Vagina (tissue), 2 donors: ENCODE measurements around the gene SLC16A11. TPM values are rescaled to one million over a fixed set of nuclear protein-coding genes. Genes with fewer than 3 reads are reported as not detected.
A peak's percentile ranks its signal among the peaks of the same experiment; 100 is the strongest.

Source experiments
- DNase-seq, 2 donors: peaks; one replicate each; pipeline ENCODE4 v3.0.0-alpha.2; 2017; ENCODE audit errors: extremely low spot score in 2 of 2
- H3K27ac ChIP-seq: fragments of 200-600 bp; sonication (generic); one replicate; pipeline ENCODE4 v1.5.1; 2019
- H3K27me3 ChIP-seq: fragments of 200-600 bp; sonication (generic); one replicate; pipeline ENCODE4 v1.5.1; 2019
- H3K36me3 ChIP-seq, 2 donors: fragments of 200-600 bp; sonication (generic); one replicate each; pipeline ENCODE4 v1.5.1; 2017 to 2019
- H3K4me1 ChIP-seq: fragments of 200-600 bp; sonication (generic); one replicate; pipeline ENCODE4 v1.5.1; 2019
- H3K4me3 ChIP-seq, 2 donors: fragments of 200-600 bp; sonication (generic); 1 replicate in 1 of 2; 2 replicates in 1 of 2; pipeline ENCODE4 v1.5.1; 2016 to 2019
- H3K9me3 ChIP-seq: fragments of 200-600 bp; sonication (generic); one replicate; pipeline ENCODE4 v1.5.1; 2019
- POLR2A ChIP-seq, 2 donors: fragments of 450-650 bp; IDR thresholded peaks; one replicate each; pipeline ENCODE4 v1.6.1; 2017; ENCODE audit warnings: antibody characterized with exemption in 2 of 2, mild to moderate bottlenecking in 2 of 2, moderate library complexity in 2 of 2
- POLR2AphosphoS5 ChIP-seq, 2 donors: sonication (generic); formaldehyde crosslinking; IDR thresholded peaks; one replicate each; pipeline ENCODE4 v1.9.0; 2017; ENCODE audit warnings: antibody characterized with exemption in 2 of 2, mild to moderate bottlenecking in 2 of 2, low read depth in 1 of 2; ENCODE audit not compliant: insufficient read depth in 1 of 2
- intact Hi-C: fragments of 100-400 bp; cut with DNase I; formaldehyde crosslinking; loops from one replicate; pipeline ENCODE4 v1.15.1; 2023
- total RNA-seq: library from RNA; depleted of rRNA; stranded (reverse); fragments of >200 nt; gene quantifications from one replicate; pipeline ENCODE4 v1.2.3, GENCODE V29; 2016
- TF ChIP-seq, protein P1 (sequence below), 3 experiments: fragments of 450-650 bp in 2 of 3; fragments of 200-600 bp in 1 of 3; sonication (generic) in 1 of 3; IDR thresholded peaks; one replicate each; pipeline ENCODE4 v1.5.1; 2017 to 2019; ENCODE audit warnings: antibody characterized with exemption in 3 of 3, mild to moderate bottlenecking in 2 of 3, moderate library complexity in 2 of 3

Gene SLC16A11
- total RNA-seq, 1 donor from 2014 or later, result not detected

GRCh38 chr17:7024402-7024785, 19.5 kb downstream of the SLC16A11 start:
- Histone ChIP-seq H3K9me3 (no peaks in the 10 kb centered on the region), H3K27me3 (no peaks in the 10 kb centered on the region), H3K27ac (peak overlapping the region; percentile 20), H3K36me3 (no peaks in the 10 kb centered on the region), H3K4me3 (no peak overlapping the region), H3K4me1 (peaks cover 28% of the 10 kb centered on the region)
- no peak for DNase-seq
- TF ChIP-seq POLR2AphosphoS5 (IDR thresholded peaks at IDR 0.05; ENCODE audit: insufficient read depth in 1 of 2, low read depth in 1 of 2) (no peak), POLR2A (IDR thresholded peaks at IDR 0.05) (no peak)
- TF ChIP-seq, protein P1, sequence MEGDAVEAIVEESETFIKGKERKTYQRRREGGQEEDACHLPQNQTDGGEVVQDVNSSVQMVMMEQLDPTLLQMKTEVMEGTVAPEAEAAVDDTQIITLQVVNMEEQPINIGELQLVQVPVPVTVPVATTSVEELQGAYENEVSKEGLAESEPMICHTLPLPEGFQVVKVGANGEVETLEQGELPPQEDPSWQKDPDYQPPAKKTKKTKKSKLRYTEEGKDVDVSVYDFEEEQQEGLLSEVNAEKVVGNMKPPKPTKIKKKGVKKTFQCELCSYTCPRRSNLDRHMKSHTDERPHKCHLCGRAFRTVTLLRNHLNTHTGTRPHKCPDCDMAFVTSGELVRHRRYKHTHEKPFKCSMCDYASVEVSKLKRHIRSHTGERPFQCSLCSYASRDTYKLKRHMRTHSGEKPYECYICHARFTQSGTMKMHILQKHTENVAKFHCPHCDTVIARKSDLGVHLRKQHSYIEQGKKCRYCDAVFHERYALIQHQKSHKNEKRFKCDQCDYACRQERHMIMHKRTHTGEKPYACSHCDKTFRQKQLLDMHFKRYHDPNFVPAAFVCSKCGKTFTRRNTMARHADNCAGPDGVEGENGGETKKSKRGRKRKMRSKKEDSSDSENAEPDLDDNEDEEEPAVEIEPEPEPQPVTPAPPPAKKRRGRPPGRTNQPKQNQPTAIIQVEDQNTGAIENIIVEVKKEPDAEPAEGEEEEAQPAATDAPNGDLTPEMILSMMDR (IDR thresholded peaks at IDR 0.05), result no peak
- intact Hi-C loops, result no loop called here

DNA sequence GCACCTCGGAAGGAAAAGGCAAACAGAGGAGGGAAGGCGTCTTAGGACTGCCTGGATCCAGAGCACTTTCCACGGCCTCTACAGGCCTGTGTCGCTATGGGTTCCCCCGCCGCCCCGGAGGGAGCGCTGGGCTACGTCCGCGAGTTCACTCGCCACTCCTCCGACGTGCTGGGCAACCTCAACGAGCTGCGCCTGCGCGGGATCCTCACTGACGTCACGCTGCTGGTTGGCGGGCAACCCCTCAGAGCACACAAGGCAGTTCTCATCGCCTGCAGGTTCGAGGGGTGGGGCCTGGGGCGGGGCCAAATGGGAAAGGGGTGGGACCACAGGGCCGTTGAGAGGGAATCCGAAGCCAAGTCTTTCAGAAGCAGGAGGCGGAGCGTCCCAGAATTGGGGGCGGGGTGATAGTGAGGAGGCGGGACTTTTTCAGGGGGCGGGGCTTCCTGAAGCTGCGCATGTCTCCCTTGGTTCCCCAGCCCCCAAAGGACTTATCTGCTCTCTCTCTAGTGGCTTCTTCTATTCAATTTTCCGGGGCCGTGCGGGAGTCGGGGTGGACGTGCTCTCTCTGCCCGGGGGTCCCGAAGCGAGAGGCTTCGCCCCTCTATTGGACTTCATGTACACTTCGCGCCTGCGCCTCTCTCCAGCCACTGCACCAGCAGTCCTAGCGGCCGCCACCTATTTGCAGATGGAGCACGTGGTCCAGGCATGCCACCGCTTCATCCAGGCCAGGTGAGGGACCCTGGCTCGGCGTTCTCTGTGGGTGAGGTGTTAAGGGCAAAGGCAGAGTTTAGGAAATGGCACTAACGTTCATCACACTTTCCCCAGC, 20.1 kb downstream of the SLC16A11 start:
- H3K4me1 ChIP-seq, result peaks cover 28% of the 10 kb centered on the region
- intact Hi-C loops, result no loop called here
- H3K27ac ChIP-seq, result peak overlapping the region; percentile 77
- H3K4me3 ChIP-seq, result peak overlapping the region; percentile 35 to 36
- no peaks in the 10 kb centered on the region for H3K27me3 ChIP-seq
- H3K36me3 ChIP-seq, result no peaks in the 10 kb centered on the region
- DNase-seq, result no peak
- H3K9me3 ChIP-seq, result no peaks in the 10 kb centered on the region
- peak; percentile 77 to 82 for TF ChIP-seq POLR2AphosphoS5 (IDR thresholded peaks at IDR 0.05; ENCODE audit: insufficient read depth in 1 of 2, low read depth in 1 of 2)
- TF ChIP-seq, protein P1 (IDR thresholded peaks at IDR 0.05), result no peak
- peak in 1 of 2 donors; percentile 50 for TF ChIP-seq POLR2A (IDR thresholded peaks at IDR 0.05)

DNA sequence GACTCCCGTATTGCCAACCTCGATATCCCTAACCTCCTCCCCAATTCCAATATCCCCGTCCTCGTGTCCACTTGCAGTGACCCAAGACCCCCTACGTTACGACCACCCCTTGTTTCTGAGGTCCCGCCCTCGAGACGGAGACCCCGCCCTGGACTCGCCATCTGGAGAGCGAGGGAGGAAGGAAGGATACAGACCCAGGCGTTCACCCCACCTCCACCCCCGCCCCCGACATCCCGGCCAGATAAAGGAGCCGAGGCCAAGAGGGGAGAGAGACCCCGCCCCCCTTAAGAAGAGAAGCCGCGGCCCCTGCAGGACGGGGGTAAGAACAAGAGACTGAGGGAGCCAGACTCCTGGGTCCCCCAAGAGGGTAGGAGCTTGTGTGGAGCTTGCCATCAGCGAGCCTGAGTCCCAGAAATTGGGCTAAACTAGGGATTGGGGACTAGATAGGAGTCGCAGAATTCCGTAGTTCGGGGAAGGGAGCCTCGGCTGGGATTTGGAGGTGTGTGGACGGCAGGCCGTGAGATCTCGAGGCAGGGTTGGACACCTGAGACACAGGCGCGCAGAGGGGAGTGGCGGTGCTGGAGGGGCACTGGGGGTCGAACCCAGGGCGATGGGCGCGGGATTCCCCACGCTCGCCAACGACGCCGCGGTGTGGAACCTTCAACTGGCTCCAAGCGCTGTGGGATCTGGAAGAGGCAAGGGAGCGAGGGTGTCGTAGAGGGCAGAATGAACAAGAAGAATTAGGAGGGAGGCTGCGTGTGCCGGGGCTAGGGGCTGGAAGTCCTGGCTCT, 20.9 kb downstream of the SLC16A11 start, which contains the start of gene BCL6B:
Gene BCL6B (plus strand): TSS at position 270 of the 791 bp plus-strand sequence. CDS start 622 bp downstream, outside the sequence.
- Histone ChIP-seq H3K27me3 (no peaks in the 10 kb centered on the region), H3K27ac (peak within 1 kb of the TSS; percentile 77), H3K9me3 (no peaks in the 10 kb centered on the region), H3K36me3 (no peaks in the 10 kb centered on the region), H3K4me1 (peaks cover 36% of the 10 kb centered on the region), H3K4me3 (peak within 1 kb of the TSS; percentile 35 to 36)
- intact Hi-C loops, result no loop called here
- DNase-seq, result no peak
- TF ChIP-seq POLR2AphosphoS5 (IDR thresholded peaks at IDR 0.05; ENCODE audit: insufficient read depth in 1 of 2, low read depth in 1 of 2), result no peak
- TF ChIP-seq, protein P1 (IDR thresholded peaks at IDR 0.05), result no peak
- TF ChIP-seq POLR2A (IDR thresholded peaks at IDR 0.05), result no peak

DNA sequence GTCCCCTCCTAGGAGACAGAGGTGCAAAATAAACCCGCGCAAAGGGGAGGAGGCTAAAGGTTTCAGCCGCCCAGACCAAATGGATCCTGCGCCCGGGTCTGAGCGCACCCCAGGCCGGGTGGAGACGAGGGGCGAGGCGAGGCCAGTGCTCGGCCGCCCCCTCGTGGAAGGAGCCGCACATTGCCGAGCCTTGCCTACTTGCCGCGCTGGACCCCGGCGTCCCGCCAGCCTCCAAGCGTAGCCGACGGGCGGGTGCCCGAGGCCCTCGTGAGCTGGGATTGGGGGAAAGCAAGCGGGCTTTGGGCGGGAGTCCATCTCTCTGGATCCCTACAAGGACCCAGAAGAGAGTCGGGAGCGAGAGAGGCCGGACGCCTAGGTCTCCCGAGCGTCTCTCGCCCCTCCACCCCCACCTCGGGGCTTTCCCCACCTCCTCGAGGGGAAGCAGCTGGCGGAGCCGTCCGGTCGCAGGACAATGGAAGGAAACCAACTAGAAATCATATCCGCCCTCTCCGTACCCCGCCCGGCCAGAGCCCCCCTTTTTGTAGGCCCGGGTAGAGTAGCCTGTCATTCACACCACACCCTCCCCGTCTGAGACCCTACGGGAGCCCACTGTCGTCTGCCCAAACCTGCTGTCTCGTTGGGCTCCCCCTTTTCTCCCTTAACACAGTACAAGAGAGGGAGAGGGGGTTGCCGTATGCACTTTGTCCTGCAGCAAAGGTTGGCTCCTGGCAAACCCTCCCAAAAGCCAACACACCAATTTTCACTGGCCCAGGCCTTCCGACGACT, 21.7 kb downstream of the SLC16A11 start:
- peaks cover 43% of the 10 kb centered on the region for H3K4me1 ChIP-seq
- H3K36me3 ChIP-seq, result no peaks in the 10 kb centered on the region
- no peak for DNase-seq
- intact Hi-C loops, result no loop called here
- no peaks in the 10 kb centered on the region for H3K27me3 ChIP-seq
- H3K4me3 ChIP-seq, result peak overlapping the region; percentile 19 to 35
- TF ChIP-seq, protein P1 (IDR thresholded peaks at IDR 0.05), result peak; percentile 76 to 96 (median 84)
- TF ChIP-seq POLR2A (IDR thresholded peaks at IDR 0.05) (peak in 1 of 2 donors; percentile 10), POLR2AphosphoS5 (IDR thresholded peaks at IDR 0.05; ENCODE audit: insufficient read depth in 1 of 2, low read depth in 1 of 2) (peak; percentile 35 to 71)
- no peaks in the 10 kb centered on the region for H3K9me3 ChIP-seq
- H3K27ac ChIP-seq, result peak overlapping the region; percentile 77
